ENCODE data around the gene PARVA.

DNA sequence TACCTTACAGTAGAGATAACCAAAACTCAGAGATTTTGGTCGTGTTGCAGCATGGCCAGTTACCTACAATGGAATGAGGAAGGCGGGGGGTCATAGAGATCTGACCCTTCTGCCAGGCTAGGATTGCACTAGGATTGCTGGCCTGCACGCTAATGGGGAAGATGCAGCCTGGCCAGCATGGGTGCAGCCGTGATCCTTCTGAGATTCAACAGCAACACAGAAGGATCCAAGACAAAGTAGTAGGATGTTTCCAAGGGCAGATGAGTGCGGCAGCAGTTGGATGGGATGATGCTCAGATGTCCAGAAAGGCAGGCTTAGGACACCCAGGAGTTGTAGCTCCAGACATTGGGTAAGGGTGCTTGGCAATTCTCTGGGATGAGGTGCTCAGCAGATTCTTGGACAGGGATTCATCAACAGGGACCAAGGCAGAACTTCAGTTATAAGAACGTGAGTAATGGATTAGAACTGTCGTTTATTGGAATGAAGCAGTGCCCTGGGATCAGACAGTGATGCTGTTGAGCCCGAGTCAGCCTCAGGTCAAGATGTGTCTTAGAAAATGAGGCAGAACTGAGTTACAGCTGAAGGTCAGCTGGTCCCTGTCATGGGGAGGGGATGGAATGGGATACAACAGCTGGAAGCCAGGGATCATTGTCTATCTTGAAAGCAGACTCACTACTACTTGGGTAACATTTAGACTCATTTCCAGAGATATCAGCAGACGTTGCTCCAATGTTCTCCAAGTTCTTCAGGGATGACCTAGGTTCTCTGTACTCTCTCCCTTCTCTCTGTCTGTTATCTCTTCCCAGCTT, 71.0 kb downstream of the PARVA start:
- TF ChIP-seq, protein P1, sequence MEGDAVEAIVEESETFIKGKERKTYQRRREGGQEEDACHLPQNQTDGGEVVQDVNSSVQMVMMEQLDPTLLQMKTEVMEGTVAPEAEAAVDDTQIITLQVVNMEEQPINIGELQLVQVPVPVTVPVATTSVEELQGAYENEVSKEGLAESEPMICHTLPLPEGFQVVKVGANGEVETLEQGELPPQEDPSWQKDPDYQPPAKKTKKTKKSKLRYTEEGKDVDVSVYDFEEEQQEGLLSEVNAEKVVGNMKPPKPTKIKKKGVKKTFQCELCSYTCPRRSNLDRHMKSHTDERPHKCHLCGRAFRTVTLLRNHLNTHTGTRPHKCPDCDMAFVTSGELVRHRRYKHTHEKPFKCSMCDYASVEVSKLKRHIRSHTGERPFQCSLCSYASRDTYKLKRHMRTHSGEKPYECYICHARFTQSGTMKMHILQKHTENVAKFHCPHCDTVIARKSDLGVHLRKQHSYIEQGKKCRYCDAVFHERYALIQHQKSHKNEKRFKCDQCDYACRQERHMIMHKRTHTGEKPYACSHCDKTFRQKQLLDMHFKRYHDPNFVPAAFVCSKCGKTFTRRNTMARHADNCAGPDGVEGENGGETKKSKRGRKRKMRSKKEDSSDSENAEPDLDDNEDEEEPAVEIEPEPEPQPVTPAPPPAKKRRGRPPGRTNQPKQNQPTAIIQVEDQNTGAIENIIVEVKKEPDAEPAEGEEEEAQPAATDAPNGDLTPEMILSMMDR (IDR thresholded peaks at IDR 0.05), result no peak
- no peak for TF ChIP-seq POLR2AphosphoS5 (IDR thresholded peaks at IDR 0.05; ENCODE audit: low read depth, low read length)

All from Panc1 (cell line).